ENCODE measurements around the gene TBC1D9.

DNA sequence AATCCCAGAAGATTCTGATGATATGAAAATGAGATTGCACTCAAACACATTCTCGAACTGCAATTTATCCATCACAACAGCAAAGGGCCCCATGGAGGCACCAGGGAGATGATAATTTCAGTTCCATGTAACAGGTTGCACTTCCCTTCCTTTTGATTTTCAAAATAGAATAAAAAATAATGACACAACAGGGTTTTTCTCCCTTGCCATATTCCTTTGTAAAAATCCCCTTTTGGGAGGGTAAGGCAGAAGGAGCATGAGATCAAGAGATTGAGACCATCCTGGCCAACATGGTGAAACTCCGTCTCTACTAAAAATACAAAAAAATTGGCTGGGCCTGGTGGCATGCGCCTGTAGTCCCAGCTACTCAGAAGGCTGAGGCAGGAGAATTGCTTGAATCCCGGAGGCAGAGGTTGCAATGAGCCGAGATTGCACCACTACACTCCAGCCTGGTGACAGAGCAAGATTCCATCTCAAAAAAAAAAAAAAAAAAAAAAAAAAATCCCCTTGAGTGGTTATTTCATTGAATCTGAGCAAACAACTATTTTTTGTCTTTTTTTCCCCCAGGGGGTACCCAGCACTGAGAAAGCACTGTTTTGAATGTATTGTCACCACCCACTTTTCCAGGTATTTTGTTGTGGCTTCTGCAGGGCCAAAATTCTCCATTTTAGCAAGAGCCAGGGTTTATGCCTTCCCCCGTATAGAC is 26.7 kb downstream of the TBC1D9 start:
- no peak for TF ChIP-seq POLR2A (IDR thresholded peaks at IDR 0.05)
- no peak for TF ChIP-seq POLR2AphosphoS5 (IDR thresholded peaks at IDR 0.05)
- TF ChIP-seq, protein P1, sequence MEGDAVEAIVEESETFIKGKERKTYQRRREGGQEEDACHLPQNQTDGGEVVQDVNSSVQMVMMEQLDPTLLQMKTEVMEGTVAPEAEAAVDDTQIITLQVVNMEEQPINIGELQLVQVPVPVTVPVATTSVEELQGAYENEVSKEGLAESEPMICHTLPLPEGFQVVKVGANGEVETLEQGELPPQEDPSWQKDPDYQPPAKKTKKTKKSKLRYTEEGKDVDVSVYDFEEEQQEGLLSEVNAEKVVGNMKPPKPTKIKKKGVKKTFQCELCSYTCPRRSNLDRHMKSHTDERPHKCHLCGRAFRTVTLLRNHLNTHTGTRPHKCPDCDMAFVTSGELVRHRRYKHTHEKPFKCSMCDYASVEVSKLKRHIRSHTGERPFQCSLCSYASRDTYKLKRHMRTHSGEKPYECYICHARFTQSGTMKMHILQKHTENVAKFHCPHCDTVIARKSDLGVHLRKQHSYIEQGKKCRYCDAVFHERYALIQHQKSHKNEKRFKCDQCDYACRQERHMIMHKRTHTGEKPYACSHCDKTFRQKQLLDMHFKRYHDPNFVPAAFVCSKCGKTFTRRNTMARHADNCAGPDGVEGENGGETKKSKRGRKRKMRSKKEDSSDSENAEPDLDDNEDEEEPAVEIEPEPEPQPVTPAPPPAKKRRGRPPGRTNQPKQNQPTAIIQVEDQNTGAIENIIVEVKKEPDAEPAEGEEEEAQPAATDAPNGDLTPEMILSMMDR (IDR thresholded peaks at IDR 0.05) = no peak
